ENCODE data around the gene MAGEA6.

GRCh38 chrX:152817078-152817764 is 47.7 kb upstream of the MAGEA6 start:
- TF ChIP-seq POLR2A (IDR thresholded peaks at IDR 0.05; ENCODE audit: extremely low read depth, insufficient read length) = no peak
- TF ChIP-seq, protein P1, sequence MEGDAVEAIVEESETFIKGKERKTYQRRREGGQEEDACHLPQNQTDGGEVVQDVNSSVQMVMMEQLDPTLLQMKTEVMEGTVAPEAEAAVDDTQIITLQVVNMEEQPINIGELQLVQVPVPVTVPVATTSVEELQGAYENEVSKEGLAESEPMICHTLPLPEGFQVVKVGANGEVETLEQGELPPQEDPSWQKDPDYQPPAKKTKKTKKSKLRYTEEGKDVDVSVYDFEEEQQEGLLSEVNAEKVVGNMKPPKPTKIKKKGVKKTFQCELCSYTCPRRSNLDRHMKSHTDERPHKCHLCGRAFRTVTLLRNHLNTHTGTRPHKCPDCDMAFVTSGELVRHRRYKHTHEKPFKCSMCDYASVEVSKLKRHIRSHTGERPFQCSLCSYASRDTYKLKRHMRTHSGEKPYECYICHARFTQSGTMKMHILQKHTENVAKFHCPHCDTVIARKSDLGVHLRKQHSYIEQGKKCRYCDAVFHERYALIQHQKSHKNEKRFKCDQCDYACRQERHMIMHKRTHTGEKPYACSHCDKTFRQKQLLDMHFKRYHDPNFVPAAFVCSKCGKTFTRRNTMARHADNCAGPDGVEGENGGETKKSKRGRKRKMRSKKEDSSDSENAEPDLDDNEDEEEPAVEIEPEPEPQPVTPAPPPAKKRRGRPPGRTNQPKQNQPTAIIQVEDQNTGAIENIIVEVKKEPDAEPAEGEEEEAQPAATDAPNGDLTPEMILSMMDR (IDR thresholded peaks at IDR 0.05; ENCODE audit: low read depth, low read length) = peak; percentile 44
- TF ChIP-seq, protein P2, sequence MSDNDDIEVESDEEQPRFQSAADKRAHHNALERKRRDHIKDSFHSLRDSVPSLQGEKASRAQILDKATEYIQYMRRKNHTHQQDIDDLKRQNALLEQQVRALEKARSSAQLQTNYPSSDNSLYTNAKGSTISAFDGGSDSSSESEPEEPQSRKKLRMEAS (IDR thresholded peaks at IDR 0.05; ENCODE audit: low read depth, low read length) = no peak

Data from NB4 (cell line).